Measurements from ENCODE around the gene ZNF81.

DNA sequence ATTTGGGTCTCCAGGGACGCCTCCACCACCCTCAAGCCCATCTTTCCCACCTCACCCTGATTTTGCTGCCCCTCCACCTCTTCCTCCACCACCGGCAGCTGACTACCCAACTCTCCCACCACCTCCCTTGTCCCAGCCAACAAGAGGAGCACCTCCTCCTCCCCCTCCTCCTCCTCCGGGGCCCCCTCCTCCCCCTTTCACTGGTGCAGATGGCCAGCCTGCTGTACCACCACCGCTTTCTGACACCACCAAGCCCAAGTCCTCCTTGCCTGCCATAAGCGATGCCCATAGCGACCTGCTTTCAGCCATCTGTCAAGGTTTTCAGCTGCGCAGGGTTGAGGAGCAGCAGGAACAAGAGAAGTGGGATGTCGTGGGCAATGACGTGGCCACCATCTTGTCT, 32.4 kb upstream of the ZNF81 start:
- TF ChIP-seq POLR2A (IDR thresholded peaks at IDR 0.05; ENCODE audit: low read depth, low read length) = no peak
- TF ChIP-seq, protein P1, sequence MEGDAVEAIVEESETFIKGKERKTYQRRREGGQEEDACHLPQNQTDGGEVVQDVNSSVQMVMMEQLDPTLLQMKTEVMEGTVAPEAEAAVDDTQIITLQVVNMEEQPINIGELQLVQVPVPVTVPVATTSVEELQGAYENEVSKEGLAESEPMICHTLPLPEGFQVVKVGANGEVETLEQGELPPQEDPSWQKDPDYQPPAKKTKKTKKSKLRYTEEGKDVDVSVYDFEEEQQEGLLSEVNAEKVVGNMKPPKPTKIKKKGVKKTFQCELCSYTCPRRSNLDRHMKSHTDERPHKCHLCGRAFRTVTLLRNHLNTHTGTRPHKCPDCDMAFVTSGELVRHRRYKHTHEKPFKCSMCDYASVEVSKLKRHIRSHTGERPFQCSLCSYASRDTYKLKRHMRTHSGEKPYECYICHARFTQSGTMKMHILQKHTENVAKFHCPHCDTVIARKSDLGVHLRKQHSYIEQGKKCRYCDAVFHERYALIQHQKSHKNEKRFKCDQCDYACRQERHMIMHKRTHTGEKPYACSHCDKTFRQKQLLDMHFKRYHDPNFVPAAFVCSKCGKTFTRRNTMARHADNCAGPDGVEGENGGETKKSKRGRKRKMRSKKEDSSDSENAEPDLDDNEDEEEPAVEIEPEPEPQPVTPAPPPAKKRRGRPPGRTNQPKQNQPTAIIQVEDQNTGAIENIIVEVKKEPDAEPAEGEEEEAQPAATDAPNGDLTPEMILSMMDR (conservative IDR thresholded peaks at IDR 0.05; ENCODE audit: low read depth, low read length) = no peak
- TF ChIP-seq MAFK (IDR thresholded peaks at IDR 0.05; ENCODE audit: low read depth, low read length) = no peak
- no peak for TF ChIP-seq CEBPB (IDR thresholded peaks at IDR 0.05; ENCODE audit: low read depth, low read length)
- no peak for TF ChIP-seq RFX5 (IDR thresholded peaks at IDR 0.05; ENCODE audit: low read depth, low read length)
- no peak for TF ChIP-seq RCOR1 (IDR thresholded peaks at IDR 0.05; ENCODE audit: insufficient replicate concordance, low read length)
- TF ChIP-seq, protein P2, sequence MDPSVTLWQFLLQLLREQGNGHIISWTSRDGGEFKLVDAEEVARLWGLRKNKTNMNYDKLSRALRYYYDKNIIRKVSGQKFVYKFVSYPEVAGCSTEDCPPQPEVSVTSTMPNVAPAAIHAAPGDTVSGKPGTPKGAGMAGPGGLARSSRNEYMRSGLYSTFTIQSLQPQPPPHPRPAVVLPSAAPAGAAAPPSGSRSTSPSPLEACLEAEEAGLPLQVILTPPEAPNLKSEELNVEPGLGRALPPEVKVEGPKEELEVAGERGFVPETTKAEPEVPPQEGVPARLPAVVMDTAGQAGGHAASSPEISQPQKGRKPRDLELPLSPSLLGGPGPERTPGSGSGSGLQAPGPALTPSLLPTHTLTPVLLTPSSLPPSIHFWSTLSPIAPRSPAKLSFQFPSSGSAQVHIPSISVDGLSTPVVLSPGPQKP (IDR thresholded peaks at IDR 0.05; ENCODE audit: borderline replicate concordance, low read depth, low read length) = no peak
- TF ChIP-seq RAD21 (IDR thresholded peaks at IDR 0.05; ENCODE audit: low read length) = no peak
- no peak for TF ChIP-seq MXI1 (IDR thresholded peaks at IDR 0.05; ENCODE audit: borderline replicate concordance, low read depth, low read length)
- TF ChIP-seq SMC3 (IDR thresholded peaks at IDR 0.05; ENCODE audit: low read depth, low read length) = no peak
- no peak for TF ChIP-seq NFE2L2 (IDR thresholded peaks at IDR 0.05; ENCODE audit: low read depth, low read length)
- TF ChIP-seq, protein P3, sequence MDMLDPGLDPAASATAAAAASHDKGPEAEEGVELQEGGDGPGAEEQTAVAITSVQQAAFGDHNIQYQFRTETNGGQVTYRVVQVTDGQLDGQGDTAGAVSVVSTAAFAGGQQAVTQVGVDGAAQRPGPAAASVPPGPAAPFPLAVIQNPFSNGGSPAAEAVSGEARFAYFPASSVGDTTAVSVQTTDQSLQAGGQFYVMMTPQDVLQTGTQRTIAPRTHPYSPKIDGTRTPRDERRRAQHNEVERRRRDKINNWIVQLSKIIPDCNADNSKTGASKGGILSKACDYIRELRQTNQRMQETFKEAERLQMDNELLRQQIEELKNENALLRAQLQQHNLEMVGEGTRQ (IDR thresholded peaks at IDR 0.05; ENCODE audit: low read depth, low read length) = no peak
- no peak for TF ChIP-seq BHLHE40 (IDR thresholded peaks at IDR 0.05; ENCODE audit: low read depth, low read length)
